ENCODE data around the gene PPP2R2C. TPM values are rescaled to one million over a fixed set of nuclear protein-coding genes. Genes with fewer than 3 reads are reported as not detected.

PPP2R2C gene
- total RNA-seq, 1 donor from 2014 or later: not detected

DNA sequence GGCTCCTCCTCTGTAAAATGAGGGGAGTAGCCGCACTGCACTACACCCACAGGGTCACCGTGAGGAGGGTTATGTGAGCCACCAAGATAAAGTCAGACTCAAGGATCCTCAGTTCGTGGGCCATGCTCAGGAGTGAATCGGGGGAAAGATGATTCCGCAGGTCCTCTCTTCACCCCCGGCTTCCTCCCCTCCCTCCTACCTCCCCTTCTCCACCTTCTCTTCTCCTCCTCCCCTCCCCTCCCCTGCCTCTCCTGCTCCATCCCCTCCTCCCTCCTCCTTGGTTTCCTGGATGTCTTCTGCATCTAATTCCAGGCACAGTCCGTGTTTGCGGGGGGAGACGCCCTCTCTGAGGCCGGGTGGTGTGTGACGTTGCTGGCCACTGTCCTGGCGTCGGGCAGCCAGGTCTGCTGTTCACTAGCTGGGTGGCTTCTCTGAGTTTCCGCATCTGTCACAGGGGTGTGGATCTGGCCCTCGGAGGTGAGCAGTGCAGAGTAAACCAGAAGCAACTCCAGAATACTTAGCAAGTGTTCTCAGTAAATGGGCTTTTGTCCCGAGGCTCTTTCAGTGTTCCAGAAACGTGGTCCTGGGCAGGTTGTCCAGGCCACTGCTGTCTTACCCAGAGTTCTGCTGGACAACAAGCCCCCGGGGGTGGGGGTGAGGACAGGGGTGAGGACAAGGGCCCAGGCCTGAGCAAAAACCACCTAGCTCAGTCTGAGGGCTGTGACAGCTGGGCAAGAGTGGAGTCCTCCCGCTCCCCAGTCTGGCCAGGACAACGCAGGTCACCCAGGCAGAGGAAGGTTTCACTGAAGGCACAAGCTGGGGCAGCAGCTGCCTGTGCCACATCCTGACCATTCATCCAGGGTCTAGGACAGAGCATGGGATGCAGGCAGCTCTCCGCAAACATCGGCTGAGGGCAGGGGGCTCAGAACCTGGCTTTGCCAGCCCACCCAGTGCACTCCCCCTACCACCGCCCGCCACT is 92.4 kb downstream of the PPP2R2C start:
- H3K9me3 ChIP-seq (ENCODE audit: control insufficient read depth in 3 of 3, low read length in 3 of 3): no peaks in the 10 kb centered on the region
- no peak overlapping the region for H3K4me3 ChIP-seq (ENCODE audit: low read length in 3 of 3)
- H3K36me3 ChIP-seq (ENCODE audit: control insufficient read depth in 3 of 3, insufficient read depth in 3 of 3, low read length in 3 of 3): no peaks in the 10 kb centered on the region
- no peak overlapping the region for H3K27ac ChIP-seq (ENCODE audit: low read depth, low read length)
- no peak overlapping the region for H3K9ac ChIP-seq (ENCODE audit: low read depth in 1 of 3, low read length in 3 of 3)
- H3K27me3 ChIP-seq (ENCODE audit: control insufficient read depth in 3 of 3, insufficient read depth in 3 of 3, low read length in 3 of 3): peaks cover 22 to 63% (median 53%) of the 10 kb centered on the region in 3 donors
- H3K4me1 ChIP-seq (ENCODE audit: control insufficient read depth in 3 of 3, insufficient read depth in 3 of 3, low read length in 3 of 3): no peaks in the 10 kb centered on the region

- Histone ChIP-seq H3K36me3 (ENCODE audit: control insufficient read depth in 3 of 3, insufficient read depth in 3 of 3, low read length in 3 of 3) (no peaks in the 10 kb centered on the region), H3K9me3 (ENCODE audit: control insufficient read depth in 3 of 3, low read length in 3 of 3) (no peaks in the 10 kb centered on the region), H3K9ac (ENCODE audit: low read depth in 1 of 3, low read length in 3 of 3) (no peak overlapping the region), H3K27ac (ENCODE audit: low read depth, low read length) (no peak overlapping the region), H3K4me3 (ENCODE audit: low read length in 3 of 3) (no peak overlapping the region), H3K27me3 (ENCODE audit: control insufficient read depth in 3 of 3, insufficient read depth in 3 of 3, low read length in 3 of 3) (peaks cover 16 to 56% (median 46%) of the 10 kb centered on the region in 3 donors), H3K4me1 (ENCODE audit: control insufficient read depth in 3 of 3, insufficient read depth in 3 of 3, low read length in 3 of 3) (no peaks in the 10 kb centered on the region)
These were observed 93.6 kb downstream of the PPP2R2C start for GRCh38 chr4:6378493-6379445.

DNA sequence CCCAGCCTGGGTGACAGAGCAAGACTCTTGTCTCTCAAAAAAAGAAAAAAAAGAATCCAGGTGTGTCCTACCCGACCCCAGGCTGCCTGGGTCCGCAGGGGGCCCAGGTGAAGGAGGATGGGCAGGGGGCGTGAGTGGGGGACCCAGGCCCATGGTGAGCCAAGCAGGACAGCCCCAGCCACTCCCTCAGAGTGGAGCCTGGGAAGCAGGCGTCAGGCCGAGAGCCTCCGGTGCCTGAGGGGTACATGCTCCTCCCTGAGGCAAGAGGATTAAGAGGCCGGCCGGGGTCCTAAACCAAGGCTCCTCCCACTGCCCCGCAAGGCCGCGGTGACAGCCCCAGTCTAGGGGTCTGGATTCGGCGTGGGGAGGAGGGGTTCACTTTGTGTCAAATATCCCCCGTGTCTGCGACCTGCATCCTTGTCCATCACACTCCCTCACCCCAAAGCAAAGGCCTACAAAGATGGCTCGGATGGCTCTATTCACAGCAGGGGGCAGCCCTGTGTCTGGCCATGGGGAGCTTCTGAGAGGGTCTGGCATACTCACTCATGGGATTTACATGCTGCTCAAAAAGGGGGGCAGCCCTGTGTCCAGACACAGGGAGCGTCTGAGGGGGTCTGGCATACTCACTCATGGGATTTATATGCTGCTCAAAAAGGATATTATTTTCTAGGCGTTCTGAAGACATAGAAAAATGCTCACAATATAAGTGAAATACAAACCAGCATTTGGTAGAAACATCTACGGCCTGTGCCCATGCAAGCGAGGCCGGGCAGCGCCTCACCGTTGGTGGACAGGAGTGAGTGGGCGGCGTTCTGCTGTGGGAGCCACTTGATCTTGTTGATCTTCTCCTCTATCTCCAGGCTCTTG is 94.6 kb downstream of the PPP2R2C start:
- H3K27me3 ChIP-seq (ENCODE audit: control insufficient read depth in 3 of 3, insufficient read depth in 3 of 3, low read length in 3 of 3): peaks cover 16 to 47% (median 37%) of the 10 kb centered on the region in 3 donors

GRCh38 chr4:6375620-6376295 is 96.7 kb downstream of the PPP2R2C start:
- H3K9me3 ChIP-seq (ENCODE audit: control insufficient read depth in 3 of 3, low read length in 3 of 3): peaks cover 0 to 2% (median 0%) of the 10 kb centered on the region in 3 donors
- H3K9ac ChIP-seq (ENCODE audit: low read depth in 1 of 3, low read length in 3 of 3): no peak overlapping the region
- peaks cover 10 to 40% (median 28%) of the 10 kb centered on the region in 3 donors for H3K27me3 ChIP-seq (ENCODE audit: control insufficient read depth in 3 of 3, insufficient read depth in 3 of 3, low read length in 3 of 3)
- H3K4me1 ChIP-seq (ENCODE audit: control insufficient read depth in 3 of 3, insufficient read depth in 3 of 3, low read length in 3 of 3): no peaks in the 10 kb centered on the region
- no peak overlapping the region for H3K27ac ChIP-seq (ENCODE audit: low read depth, low read length)
- no peak overlapping the region for H3K4me3 ChIP-seq (ENCODE audit: low read length in 3 of 3)
- H3K36me3 ChIP-seq (ENCODE audit: control insufficient read depth in 3 of 3, insufficient read depth in 3 of 3, low read length in 3 of 3): no peaks in the 10 kb centered on the region

More for the DNA sequence above, 94.6 kb downstream of the PPP2R2C start:
- no peaks in the 10 kb centered on the region for H3K36me3 ChIP-seq (ENCODE audit: control insufficient read depth in 3 of 3, insufficient read depth in 3 of 3, low read length in 3 of 3)
- no peak overlapping the region for H3K9ac ChIP-seq (ENCODE audit: low read depth in 1 of 3, low read length in 3 of 3)
- no peak overlapping the region for H3K27ac ChIP-seq (ENCODE audit: low read depth, low read length)
- H3K4me3 ChIP-seq (ENCODE audit: low read length in 3 of 3): no peak overlapping the region
- no peaks in the 10 kb centered on the region for H3K4me1 ChIP-seq (ENCODE audit: control insufficient read depth in 3 of 3, insufficient read depth in 3 of 3, low read length in 3 of 3)
- peaks cover 0 to 2% (median 0%) of the 10 kb centered on the region in 3 donors for H3K9me3 ChIP-seq (ENCODE audit: control insufficient read depth in 3 of 3, low read length in 3 of 3)

- H3K9ac ChIP-seq (ENCODE audit: low read depth in 1 of 3, low read length in 3 of 3): no peak overlapping the region
- peaks cover 7 to 39% (median 23%) of the 10 kb centered on the region in 3 donors for H3K27me3 ChIP-seq (ENCODE audit: control insufficient read depth in 3 of 3, insufficient read depth in 3 of 3, low read length in 3 of 3)
- H3K9me3 ChIP-seq (ENCODE audit: control insufficient read depth in 3 of 3, low read length in 3 of 3): peaks cover 0 to 2% (median 0%) of the 10 kb centered on the region in 3 donors
- no peak overlapping the region for H3K4me3 ChIP-seq (ENCODE audit: low read length in 3 of 3)
- no peak overlapping the region for H3K27ac ChIP-seq (ENCODE audit: low read depth, low read length)
- no peaks in the 10 kb centered on the region for H3K36me3 ChIP-seq (ENCODE audit: control insufficient read depth in 3 of 3, insufficient read depth in 3 of 3, low read length in 3 of 3)
- no peaks in the 10 kb centered on the region for H3K4me1 ChIP-seq (ENCODE audit: control insufficient read depth in 3 of 3, insufficient read depth in 3 of 3, low read length in 3 of 3)
These were observed 97.8 kb downstream of the PPP2R2C start for GRCh38 chr4:6374575-6374974.

DNA sequence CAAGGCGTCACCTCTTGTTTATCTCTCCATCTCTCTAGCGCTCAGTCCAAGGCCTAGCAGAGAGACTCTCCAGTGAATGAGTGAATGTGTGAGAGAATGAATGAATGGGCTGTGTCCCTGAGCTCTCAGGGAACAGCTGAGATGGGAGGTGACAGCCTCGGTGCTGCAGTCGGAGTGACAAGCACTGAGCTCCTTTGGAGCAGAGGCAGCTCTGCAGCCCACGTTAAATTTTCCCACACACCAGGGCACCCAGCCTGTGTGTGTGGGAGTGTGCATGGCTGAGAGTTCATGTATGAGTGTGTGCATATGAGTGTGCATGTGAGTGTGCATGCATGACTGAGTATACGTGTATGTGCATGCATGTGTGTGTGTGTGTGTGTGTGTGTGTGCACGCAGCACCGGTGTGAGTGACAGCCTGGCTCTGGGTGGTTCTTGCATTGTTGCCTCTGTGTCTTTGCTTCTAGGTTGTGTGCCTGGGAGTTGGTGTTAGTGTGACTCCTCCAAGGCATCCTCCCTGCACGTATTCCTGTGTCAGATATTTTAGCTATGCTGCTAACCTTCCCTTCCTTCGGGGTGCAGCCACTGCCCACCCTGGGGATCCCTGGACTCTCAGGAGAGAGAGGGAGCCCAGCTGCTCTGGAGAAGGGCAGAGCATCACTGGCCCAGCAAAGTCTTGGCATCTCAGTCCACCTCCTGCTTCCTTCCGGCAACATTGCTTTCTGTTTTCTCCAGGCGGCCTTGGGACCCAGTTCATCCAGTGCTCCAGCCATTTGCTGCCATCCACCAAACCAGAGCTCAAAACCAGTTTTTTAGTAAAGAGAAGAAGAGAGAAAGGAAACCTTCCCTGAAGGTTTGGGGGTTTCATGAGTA is 98.6 kb downstream of the PPP2R2C start:
- no peak overlapping the region for H3K9ac ChIP-seq (ENCODE audit: low read depth in 1 of 3, low read length in 3 of 3)
- peaks cover 9 to 42% (median 26%) of the 10 kb centered on the region in 3 donors for H3K27me3 ChIP-seq (ENCODE audit: control insufficient read depth in 3 of 3, insufficient read depth in 3 of 3, low read length in 3 of 3)
- H3K27ac ChIP-seq (ENCODE audit: low read depth, low read length): no peak overlapping the region
- no peaks in the 10 kb centered on the region for H3K4me1 ChIP-seq (ENCODE audit: control insufficient read depth in 3 of 3, insufficient read depth in 3 of 3, low read length in 3 of 3)
- no peaks in the 10 kb centered on the region for H3K36me3 ChIP-seq (ENCODE audit: control insufficient read depth in 3 of 3, insufficient read depth in 3 of 3, low read length in 3 of 3)
- H3K9me3 ChIP-seq (ENCODE audit: control insufficient read depth in 3 of 3, low read length in 3 of 3): peaks cover 0 to 2% (median 0%) of the 10 kb centered on the region in 3 donors
- no peak overlapping the region for H3K4me3 ChIP-seq (ENCODE audit: low read length in 3 of 3)

DNA sequence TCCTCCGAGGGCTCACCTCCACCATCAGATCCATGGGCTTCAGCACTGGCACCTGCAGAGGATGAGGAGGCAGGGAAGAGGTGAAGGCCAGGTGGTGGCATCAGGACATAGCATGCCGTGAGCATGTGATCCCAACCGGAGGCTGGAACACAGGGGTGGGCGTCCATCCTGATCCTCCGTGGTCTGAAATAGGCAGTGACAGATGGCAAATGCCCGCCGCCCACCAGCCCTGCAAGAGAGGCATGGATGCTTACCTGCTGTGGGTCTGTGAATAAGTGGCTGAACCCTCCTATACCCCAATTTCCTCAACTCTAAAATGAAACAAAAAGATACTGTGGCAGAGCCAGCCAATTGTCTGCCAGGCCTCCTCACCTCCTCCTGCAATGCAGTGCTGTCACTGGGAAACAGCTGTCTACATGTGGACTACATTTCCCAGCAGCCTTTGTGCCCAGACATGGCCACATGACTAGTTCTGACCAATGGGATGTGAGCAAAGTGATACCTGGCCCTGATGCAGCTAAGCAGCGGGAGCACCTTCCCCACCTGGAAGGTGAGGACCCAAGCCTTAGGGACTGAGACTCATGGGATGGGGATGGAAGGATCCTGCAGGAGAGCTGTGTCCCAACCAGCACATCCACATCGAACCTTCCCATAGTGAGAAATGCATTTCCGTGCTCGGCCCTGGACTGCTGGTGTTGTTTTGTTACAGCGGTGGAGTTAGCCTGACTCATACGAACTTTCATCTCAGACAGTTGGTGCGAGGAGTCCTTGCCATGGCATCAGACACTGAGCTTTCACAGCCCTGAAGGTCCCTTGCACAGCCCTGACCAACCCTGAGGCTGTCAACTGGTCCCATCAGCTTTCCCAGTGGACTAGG is 99.5 kb downstream of the PPP2R2C start:
- H3K9ac ChIP-seq (ENCODE audit: low read depth in 1 of 3, low read length in 3 of 3): no peak overlapping the region
- H3K4me3 ChIP-seq (ENCODE audit: low read length in 3 of 3): no peak overlapping the region
- H3K36me3 ChIP-seq (ENCODE audit: control insufficient read depth in 3 of 3, insufficient read depth in 3 of 3, low read length in 3 of 3): no peaks in the 10 kb centered on the region
- peaks cover 15 to 42% (median 34%) of the 10 kb centered on the region in 3 donors for H3K27me3 ChIP-seq (ENCODE audit: control insufficient read depth in 3 of 3, insufficient read depth in 3 of 3, low read length in 3 of 3)
- H3K27ac ChIP-seq (ENCODE audit: low read depth, low read length): no peak overlapping the region
- no peaks in the 10 kb centered on the region for H3K4me1 ChIP-seq (ENCODE audit: control insufficient read depth in 3 of 3, insufficient read depth in 3 of 3, low read length in 3 of 3)
- peaks cover 0 to 2% (median 0%) of the 10 kb centered on the region in 3 donors for H3K9me3 ChIP-seq (ENCODE audit: control insufficient read depth in 3 of 3, low read length in 3 of 3)

DNA sequence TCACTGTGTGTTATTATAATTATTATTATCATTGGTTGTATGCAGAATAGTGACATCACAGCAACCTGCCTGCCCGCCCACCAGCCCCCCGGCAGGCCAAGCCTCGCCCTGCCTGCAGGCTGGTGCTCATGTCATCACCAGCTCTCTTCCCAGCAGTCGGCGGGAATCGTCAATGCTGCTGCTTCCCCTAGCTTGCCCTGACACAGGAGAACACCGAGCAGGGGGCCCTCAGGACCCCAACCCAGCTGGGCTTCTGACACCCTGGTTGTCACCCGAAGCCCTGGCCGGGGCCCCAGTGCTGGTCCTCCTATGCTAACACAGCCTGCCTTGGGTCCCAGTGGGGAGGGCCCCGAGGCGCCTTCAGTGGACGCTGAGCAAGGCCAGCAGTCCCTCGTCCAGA is 100.6 kb downstream of the PPP2R2C start:
- H3K4me3 ChIP-seq (ENCODE audit: low read length in 3 of 3): no peak overlapping the region

More for the DNA sequence above, 100.6 kb downstream of the PPP2R2C start:
- H3K27ac ChIP-seq (ENCODE audit: low read depth, low read length): no peak overlapping the region
- peaks cover 0 to 2% (median 0%) of the 10 kb centered on the region in 3 donors for H3K9me3 ChIP-seq (ENCODE audit: control insufficient read depth in 3 of 3, low read length in 3 of 3)
- H3K4me1 ChIP-seq (ENCODE audit: control insufficient read depth in 3 of 3, insufficient read depth in 3 of 3, low read length in 3 of 3): no peaks in the 10 kb centered on the region
- no peak overlapping the region for H3K9ac ChIP-seq (ENCODE audit: low read depth in 1 of 3, low read length in 3 of 3)
- H3K27me3 ChIP-seq (ENCODE audit: control insufficient read depth in 3 of 3, insufficient read depth in 3 of 3, low read length in 3 of 3): peaks cover 26 to 42% (median 40%) of the 10 kb centered on the region in 3 donors
- no peaks in the 10 kb centered on the region for H3K36me3 ChIP-seq (ENCODE audit: control insufficient read depth in 3 of 3, insufficient read depth in 3 of 3, low read length in 3 of 3)

Data from skeletal muscle tissue (tissue), 4 donors.